SK-N-SH (cell line): Measurements from ENCODE around the gene AQP4. TPM values are rescaled to one million over a fixed set of nuclear protein-coding genes. Genes with fewer than 3 reads are reported as not detected.

ENCODE experiments used
- CTCF ChIA-PET: fragments of 300-600, 350-600 bp; formaldehyde crosslinking; extraction: SDS; loops from one replicate; lab custom pipeline; 2021; lab: Yijun Ruan, JAX
- POLR2A ChIA-PET: fragments of 350-600 bp; sonication (Branson Sonifier 250); formaldehyde crosslinking; extraction: SDS; loops from one replicate; lab custom pipeline; 2020; ENCODE audit warnings: antibody characterized with exemption, inconsistent platforms; lab: Yijun Ruan, JAX
- DNase-seq: peaks from one replicate; pipeline ENCODE4 v3.0.0; 2012
- H2AFZ ChIP-seq: fragments of 200-600 bp; sonication (generic); 2 replicates; pipeline ENCODE4 v1.8.1; 2016; ENCODE audit warnings: antibody characterized with exemption, mild to moderate bottlenecking, low read depth
- H3F3A ChIP-seq: fragments of 200-600 bp; sonication (generic); replicated peaks from 2 replicates; pipeline ENCODE3; 2016; ENCODE audit warnings: antibody characterized with exemption, mild to moderate bottlenecking; ENCODE audit not compliant: insufficient read depth
- H3K27ac ChIP-seq, 2 experiments: fragments of 200-500 bp in 1 of 2; fragments of 200-600 bp in 1 of 2; sonication (Bioruptor generic) in 1 of 2; sonication (generic), shearing (Covaris generic) in 1 of 2; 2 replicates each; pipeline versions ENCODE4 v1.5.1 to v1.6.1; 2014 to 2016; ENCODE audit warnings: low read depth in 2 of 2, inconsistent platforms in 1 of 2, low read length in 1 of 2, mild to moderate bottlenecking in 1 of 2, mixed read lengths in 1 of 2
- H3K27me3 ChIP-seq: fragments of 200-600 bp; sonication (generic), shearing (Covaris generic); 2 replicates; pipeline ENCODE4 v1.6.1; 2016; ENCODE audit warnings: mixed run types; ENCODE audit not compliant: insufficient read depth
- H3K36me3 ChIP-seq, 2 experiments: fragments of 200-500 bp in 1 of 2; fragments of 200-600 bp in 1 of 2; sonication (Bioruptor generic) in 1 of 2; sonication (generic) in 1 of 2; replicated peaks in 1 of 2; 2 replicates each; pipeline versions ENCODE3 to v1.5.1; 2014 to 2016; ENCODE audit warnings: low read length in 1 of 2, mild to moderate bottlenecking in 1 of 2; ENCODE audit not compliant: insufficient read depth in 2 of 2, control insufficient read depth in 1 of 2
- H3K4me1 ChIP-seq, 2 experiments: fragments of 200-500 bp in 1 of 2; fragments of 200-600 bp in 1 of 2; sonication (Bioruptor generic) in 1 of 2; sonication (generic), shearing (Covaris generic) in 1 of 2; 2 replicates each; pipeline versions ENCODE4 v1.5.1 to v1.6.1; 2014 to 2016; ENCODE audit warnings: low read depth in 1 of 2, low read length in 1 of 2, mixed run types in 1 of 2; ENCODE audit not compliant: insufficient read depth in 2 of 2, control insufficient read depth in 1 of 2
- H3K4me2 ChIP-seq: fragments of 200-600 bp; sonication (generic), shearing (Covaris generic); 2 replicates; pipeline ENCODE4 v1.6.1; 2017; ENCODE audit warnings: mixed run types
- H3K4me3 ChIP-seq, 2 experiments: fragments of 200-500 bp in 1 of 2; fragments of 200-600 bp in 1 of 2; sonication (Bioruptor generic) in 1 of 2; sonication (generic), shearing (Covaris generic) in 1 of 2; 2 replicates each; pipeline versions ENCODE4 v1.5.1 to v1.8.1; 2014 to 2016; ENCODE audit warnings: low read depth in 2 of 2, inconsistent platforms in 1 of 2, low read length in 1 of 2, mild to moderate bottlenecking in 1 of 2, mixed read lengths in 1 of 2, moderate library complexity in 1 of 2
- H3K79me2 ChIP-seq: fragments of 200-600 bp; sonication (generic); 2 replicates; pipeline ENCODE4 v1.8.1; 2017; ENCODE audit warnings: mild to moderate bottlenecking; ENCODE audit not compliant: insufficient read depth
- H3K9ac ChIP-seq: fragments of 200-600 bp; sonication (generic); 2 replicates; pipeline ENCODE4 v1.6.1; 2017; ENCODE audit warnings: mixed run types
- H3K9me2 ChIP-seq: fragments of 200-600 bp; sonication (generic); 2 replicates; pipeline ENCODE4 v1.6.1; 2017; ENCODE audit warnings: mixed run types
- H3K9me3 ChIP-seq: fragments of 200-600 bp; sonication (generic); 2 replicates; pipeline ENCODE4 v1.6.1; 2017; ENCODE audit warnings: mixed run types, mild to moderate bottlenecking, moderate library complexity
- H4K20me1 ChIP-seq: fragments of 200-600 bp; sonication (generic); 2 replicates; pipeline ENCODE4 v1.6.1; 2017; ENCODE audit warnings: mild to moderate bottlenecking, mixed run types; ENCODE audit not compliant: insufficient read depth
- ELF1 ChIP-seq: IDR thresholded peaks from 2 replicates; pipeline ENCODE4 v1.4.0; 2012
- FOSL2 ChIP-seq: IDR thresholded peaks from 2 replicates; pipeline ENCODE4 v1.4.0; 2012; ENCODE audit warnings: low read depth, mild to moderate bottlenecking, moderate library complexity, borderline replicate concordance
- JUND ChIP-seq: IDR thresholded peaks from 2 replicates; pipeline ENCODE4 v1.4.0; 2012
- MXI1 ChIP-seq: IDR thresholded peaks from 2 replicates; pipeline ENCODE4 v1.6.1; 2012; ENCODE audit warnings: mild to moderate bottlenecking, low read depth, low read length, improper control_type of control experiment
- NRF1 ChIP-seq: IDR thresholded peaks from 2 replicates; pipeline ENCODE4 v1.6.1; 2012; ENCODE audit warnings: low read depth, mild to moderate bottlenecking, low read length
- RAD21 ChIP-seq: IDR thresholded peaks from 2 replicates; pipeline ENCODE4 v1.6.1; 2012; ENCODE audit warnings: mild to moderate bottlenecking, low read length
- RFX5 ChIP-seq: IDR thresholded peaks from 2 replicates; pipeline ENCODE4 v1.6.1; 2012; ENCODE audit warnings: mild to moderate bottlenecking, improper control_type of control experiment, low read length
- SMC3 ChIP-seq: IDR thresholded peaks from 2 replicates; pipeline ENCODE4 v1.6.1; 2012; ENCODE audit warnings: low read depth, low read length, improper control_type of control experiment
- TAF1 ChIP-seq: IDR thresholded peaks from 2 replicates; pipeline ENCODE4 v1.6.1; 2012; ENCODE audit warnings: low read depth, mild to moderate bottlenecking, low read length, moderate library complexity, borderline replicate concordance
- TCF12 ChIP-seq: IDR thresholded peaks from 2 replicates; pipeline ENCODE4 v1.4.0; 2012
- YY1 ChIP-seq: IDR thresholded peaks from 2 replicates; pipeline ENCODE4 v1.4.0; 2012; ENCODE audit warnings: low read depth, mild to moderate bottlenecking
- WGBS: methylation state at CpG from one replicate; pipeline ENCODE4 v1.1.6; 2017; ENCODE audit warnings: low lambda C conversion rate; 5-methylcytosine and 5-hydroxymethylcytosine counted together
- polyA plus RNA-seq, 3 experiments: library from polyadenylated mRNA; depleted of rRNA; stranded (reverse); fragments of >200 nt; gene quantifications; 2 replicates each; pipeline ENCODE4 v1.2.3, GENCODE V29; 2012
- TF ChIP-seq, protein P1 (sequence below): fragments of 150-350 bp; IDR thresholded peaks from 2 replicates; pipeline ENCODE4 v1.6.1; 2016; ENCODE audit warnings: mild to moderate bottlenecking, low read depth, low read length
- TF ChIP-seq, protein P2 (sequence below): IDR thresholded peaks from 2 replicates; pipeline ENCODE4 v1.4.0; 2012; ENCODE audit warnings: low read depth, borderline replicate concordance
- TF ChIP-seq, protein P3 (sequence below): IDR thresholded peaks from 2 replicates; pipeline ENCODE4 v1.6.1; 2012; ENCODE audit warnings: mild to moderate bottlenecking, low read depth, low read length, moderate library complexity

AQP4 gene
- polyA plus RNA-seq, 1 of the 3 experiments (the other 2 are of a cell fraction) = not detected

DNA sequence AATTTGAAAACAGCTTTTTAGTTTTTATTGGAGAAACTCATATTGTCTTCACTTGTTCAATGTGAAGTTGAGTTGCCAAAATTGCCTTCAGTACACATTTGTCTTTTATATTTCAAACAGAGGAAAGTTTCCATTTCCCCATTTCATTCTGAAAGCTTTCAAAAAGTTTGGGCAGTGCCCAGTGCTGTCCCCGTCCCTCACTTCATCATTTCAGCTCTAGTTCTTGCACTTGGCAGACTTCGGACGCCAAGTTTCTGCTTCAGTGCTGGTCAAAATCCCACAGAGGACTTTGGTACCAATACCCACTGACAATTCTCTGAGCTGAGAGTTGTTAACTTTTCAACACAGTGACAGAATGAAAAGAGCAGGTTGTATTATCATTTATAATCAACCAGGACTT, 43.4 kb upstream of the AQP4 start:
- WGBS = 51% methylated on average over 3 of the region's 3 CpGs
- no peak overlapping the region for H3K4me3 ChIP-seq
- no peak overlapping the region for H3K9ac ChIP-seq
- ChIA-PET CTCF (no interaction called here), POLR2A (no interaction called here)
- no peaks in the 10 kb centered on the region for H3K9me2 ChIP-seq
- H3K4me1 ChIP-seq = no peaks in the 10 kb centered on the region
- no peaks in the 10 kb centered on the region for H3K36me3 ChIP-seq
- H3K9me3 ChIP-seq = no peaks in the 10 kb centered on the region
- H3F3A ChIP-seq = no peaks in the 10 kb centered on the region
- H3K79me2 ChIP-seq = no peaks in the 10 kb centered on the region
- no peak for DNase-seq
- TF ChIP-seq NRF1 (no peak), FOSL2 (no peak), SMC3 (no peak), RFX5 (no peak), TCF12 (no peak), MXI1 (no peak), ELF1 (no peak), TAF1 (no peak), JUND (no peak), RAD21 (no peak), YY1 (no peak)
- TF ChIP-seq, protein P1, sequence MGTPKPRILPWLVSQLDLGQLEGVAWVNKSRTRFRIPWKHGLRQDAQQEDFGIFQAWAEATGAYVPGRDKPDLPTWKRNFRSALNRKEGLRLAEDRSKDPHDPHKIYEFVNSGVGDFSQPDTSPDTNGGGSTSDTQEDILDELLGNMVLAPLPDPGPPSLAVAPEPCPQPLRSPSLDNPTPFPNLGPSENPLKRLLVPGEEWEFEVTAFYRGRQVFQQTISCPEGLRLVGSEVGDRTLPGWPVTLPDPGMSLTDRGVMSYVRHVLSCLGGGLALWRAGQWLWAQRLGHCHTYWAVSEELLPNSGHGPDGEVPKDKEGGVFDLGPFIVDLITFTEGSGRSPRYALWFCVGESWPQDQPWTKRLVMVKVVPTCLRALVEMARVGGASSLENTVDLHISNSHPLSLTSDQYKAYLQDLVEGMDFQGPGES = no peak
- TF ChIP-seq, protein P2, sequence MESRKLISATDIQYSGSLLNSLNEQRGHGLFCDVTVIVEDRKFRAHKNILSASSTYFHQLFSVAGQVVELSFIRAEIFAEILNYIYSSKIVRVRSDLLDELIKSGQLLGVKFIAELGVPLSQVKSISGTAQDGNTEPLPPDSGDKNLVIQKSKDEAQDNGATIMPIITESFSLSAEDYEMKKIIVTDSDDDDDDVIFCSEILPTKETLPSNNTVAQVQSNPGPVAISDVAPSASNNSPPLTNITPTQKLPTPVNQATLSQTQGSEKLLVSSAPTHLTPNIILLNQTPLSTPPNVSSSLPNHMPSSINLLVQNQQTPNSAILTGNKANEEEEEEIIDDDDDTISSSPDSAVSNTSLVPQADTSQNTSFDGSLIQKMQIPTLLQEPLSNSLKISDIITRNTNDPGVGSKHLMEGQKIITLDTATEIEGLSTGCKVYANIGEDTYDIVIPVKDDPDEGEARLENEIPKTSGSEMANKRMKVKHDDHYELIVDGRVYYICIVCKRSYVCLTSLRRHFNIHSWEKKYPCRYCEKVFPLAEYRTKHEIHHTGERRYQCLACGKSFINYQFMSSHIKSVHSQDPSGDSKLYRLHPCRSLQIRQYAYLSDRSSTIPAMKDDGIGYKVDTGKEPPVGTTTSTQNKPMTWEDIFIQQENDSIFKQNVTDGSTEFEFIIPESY = no peak
- TF ChIP-seq, protein P3, sequence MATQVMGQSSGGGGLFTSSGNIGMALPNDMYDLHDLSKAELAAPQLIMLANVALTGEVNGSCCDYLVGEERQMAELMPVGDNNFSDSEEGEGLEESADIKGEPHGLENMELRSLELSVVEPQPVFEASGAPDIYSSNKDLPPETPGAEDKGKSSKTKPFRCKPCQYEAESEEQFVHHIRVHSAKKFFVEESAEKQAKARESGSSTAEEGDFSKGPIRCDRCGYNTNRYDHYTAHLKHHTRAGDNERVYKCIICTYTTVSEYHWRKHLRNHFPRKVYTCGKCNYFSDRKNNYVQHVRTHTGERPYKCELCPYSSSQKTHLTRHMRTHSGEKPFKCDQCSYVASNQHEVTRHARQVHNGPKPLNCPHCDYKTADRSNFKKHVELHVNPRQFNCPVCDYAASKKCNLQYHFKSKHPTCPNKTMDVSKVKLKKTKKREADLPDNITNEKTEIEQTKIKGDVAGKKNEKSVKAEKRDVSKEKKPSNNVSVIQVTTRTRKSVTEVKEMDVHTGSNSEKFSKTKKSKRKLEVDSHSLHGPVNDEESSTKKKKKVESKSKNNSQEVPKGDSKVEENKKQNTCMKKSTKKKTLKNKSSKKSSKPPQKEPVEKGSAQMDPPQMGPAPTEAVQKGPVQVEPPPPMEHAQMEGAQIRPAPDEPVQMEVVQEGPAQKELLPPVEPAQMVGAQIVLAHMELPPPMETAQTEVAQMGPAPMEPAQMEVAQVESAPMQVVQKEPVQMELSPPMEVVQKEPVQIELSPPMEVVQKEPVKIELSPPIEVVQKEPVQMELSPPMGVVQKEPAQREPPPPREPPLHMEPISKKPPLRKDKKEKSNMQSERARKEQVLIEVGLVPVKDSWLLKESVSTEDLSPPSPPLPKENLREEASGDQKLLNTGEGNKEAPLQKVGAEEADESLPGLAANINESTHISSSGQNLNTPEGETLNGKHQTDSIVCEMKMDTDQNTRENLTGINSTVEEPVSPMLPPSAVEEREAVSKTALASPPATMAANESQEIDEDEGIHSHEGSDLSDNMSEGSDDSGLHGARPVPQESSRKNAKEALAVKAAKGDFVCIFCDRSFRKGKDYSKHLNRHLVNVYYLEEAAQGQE = no peak
- TF ChIP-seq, all 33 proteins: peak for 0
- Histone ChIP-seq H2AFZ (no peak overlapping the region), H3K4me2 (no peak overlapping the region), H4K20me1 (no peaks in the 10 kb centered on the region), H3K27me3 (no peaks in the 10 kb centered on the region), H3K27ac (no peak overlapping the region)
